NB4 (cell line): ENCODE data around the gene CDHR5.

Source experiments
- DNase-seq: peaks from one replicate; pipeline ENCODE4 v3.0.0; 2010; ENCODE audit warnings: low read depth
- H3K4me3 ChIP-seq: one replicate; pipeline ENCODE4 v1.5.1; 2011; ENCODE audit warnings: mild to moderate bottlenecking, low read depth, low read length, moderate library complexity
- MYC ChIP-seq: IDR thresholded peaks from 2 replicates; pipeline ENCODE4 v1.6.1; 2011; ENCODE audit warnings: low read depth, low read length
- POLR2A ChIP-seq: IDR thresholded peaks from 2 replicates; pipeline ENCODE4 v1.6.1; 2011; ENCODE audit warnings: mild to moderate bottlenecking; ENCODE audit not compliant: insufficient read length; ENCODE audit errors: extremely low read depth
- TF ChIP-seq, protein P1 (sequence below): IDR thresholded peaks from one replicate; pipeline ENCODE4 v1.5.1; 2012; ENCODE audit warnings: low read depth, low read length
- TF ChIP-seq, protein P2 (sequence below): IDR thresholded peaks from 2 replicates; pipeline ENCODE4 v1.6.1; 2011; ENCODE audit warnings: low read depth, low read length

The CDHR5 gene

GRCh38 chr11:625636-626268 is 997 bp upstream of the CDHR5 start:
- DNase-seq: no peak
- TF ChIP-seq MYC: no peak
- TF ChIP-seq POLR2A: no peak
- TF ChIP-seq, protein P1, sequence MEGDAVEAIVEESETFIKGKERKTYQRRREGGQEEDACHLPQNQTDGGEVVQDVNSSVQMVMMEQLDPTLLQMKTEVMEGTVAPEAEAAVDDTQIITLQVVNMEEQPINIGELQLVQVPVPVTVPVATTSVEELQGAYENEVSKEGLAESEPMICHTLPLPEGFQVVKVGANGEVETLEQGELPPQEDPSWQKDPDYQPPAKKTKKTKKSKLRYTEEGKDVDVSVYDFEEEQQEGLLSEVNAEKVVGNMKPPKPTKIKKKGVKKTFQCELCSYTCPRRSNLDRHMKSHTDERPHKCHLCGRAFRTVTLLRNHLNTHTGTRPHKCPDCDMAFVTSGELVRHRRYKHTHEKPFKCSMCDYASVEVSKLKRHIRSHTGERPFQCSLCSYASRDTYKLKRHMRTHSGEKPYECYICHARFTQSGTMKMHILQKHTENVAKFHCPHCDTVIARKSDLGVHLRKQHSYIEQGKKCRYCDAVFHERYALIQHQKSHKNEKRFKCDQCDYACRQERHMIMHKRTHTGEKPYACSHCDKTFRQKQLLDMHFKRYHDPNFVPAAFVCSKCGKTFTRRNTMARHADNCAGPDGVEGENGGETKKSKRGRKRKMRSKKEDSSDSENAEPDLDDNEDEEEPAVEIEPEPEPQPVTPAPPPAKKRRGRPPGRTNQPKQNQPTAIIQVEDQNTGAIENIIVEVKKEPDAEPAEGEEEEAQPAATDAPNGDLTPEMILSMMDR: no peak
- TF ChIP-seq, protein P2, sequence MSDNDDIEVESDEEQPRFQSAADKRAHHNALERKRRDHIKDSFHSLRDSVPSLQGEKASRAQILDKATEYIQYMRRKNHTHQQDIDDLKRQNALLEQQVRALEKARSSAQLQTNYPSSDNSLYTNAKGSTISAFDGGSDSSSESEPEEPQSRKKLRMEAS: no peak
- H3K4me3 ChIP-seq: no peak overlapping the region

- no peak for DNase-seq
- TF ChIP-seq MYC: no peak
- no peak for TF ChIP-seq POLR2A
- TF ChIP-seq, protein P2: no peak
- TF ChIP-seq, protein P1: no peak
- no peak overlapping the region for H3K4me3 ChIP-seq
Measured at GRCh38 chr11:623999-624704, 603 bp downstream of the CDHR5 start.

- no peak overlapping the region for H3K4me3 ChIP-seq
- DNase-seq: no peak
- TF ChIP-seq, protein P1: no peak
- TF ChIP-seq POLR2A (no peak), MYC (no peak)
- TF ChIP-seq, protein P2: no peak
Measured at GRCh38 chr11:623349-623869, 1.3 kb downstream of the CDHR5 start.

DNA sequence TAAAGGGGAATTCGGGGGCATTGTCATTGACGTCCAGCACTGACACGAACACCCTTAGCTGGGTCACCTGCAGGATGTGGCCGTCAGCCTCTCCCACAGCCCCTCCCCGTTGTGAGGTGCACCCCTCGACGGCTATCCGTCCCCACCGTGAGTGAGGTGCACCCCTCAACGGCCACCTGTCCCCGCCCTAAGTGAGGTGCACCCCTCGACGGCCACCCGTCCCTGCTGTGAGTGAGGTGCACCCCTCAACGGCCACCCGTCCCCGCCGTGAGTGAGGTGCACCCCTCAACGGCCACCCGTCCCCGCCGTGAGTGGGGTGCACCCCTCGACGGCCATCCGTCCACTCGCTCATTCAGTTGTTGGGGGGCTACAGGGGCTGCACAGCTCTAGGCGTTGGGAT is 2.9 kb downstream of the CDHR5 start:
- TF ChIP-seq MYC (no peak), POLR2A (no peak)
- TF ChIP-seq, protein P2: no peak
- TF ChIP-seq, protein P1: no peak
- no peak overlapping the region for H3K4me3 ChIP-seq
- DNase-seq: no peak

DNA sequence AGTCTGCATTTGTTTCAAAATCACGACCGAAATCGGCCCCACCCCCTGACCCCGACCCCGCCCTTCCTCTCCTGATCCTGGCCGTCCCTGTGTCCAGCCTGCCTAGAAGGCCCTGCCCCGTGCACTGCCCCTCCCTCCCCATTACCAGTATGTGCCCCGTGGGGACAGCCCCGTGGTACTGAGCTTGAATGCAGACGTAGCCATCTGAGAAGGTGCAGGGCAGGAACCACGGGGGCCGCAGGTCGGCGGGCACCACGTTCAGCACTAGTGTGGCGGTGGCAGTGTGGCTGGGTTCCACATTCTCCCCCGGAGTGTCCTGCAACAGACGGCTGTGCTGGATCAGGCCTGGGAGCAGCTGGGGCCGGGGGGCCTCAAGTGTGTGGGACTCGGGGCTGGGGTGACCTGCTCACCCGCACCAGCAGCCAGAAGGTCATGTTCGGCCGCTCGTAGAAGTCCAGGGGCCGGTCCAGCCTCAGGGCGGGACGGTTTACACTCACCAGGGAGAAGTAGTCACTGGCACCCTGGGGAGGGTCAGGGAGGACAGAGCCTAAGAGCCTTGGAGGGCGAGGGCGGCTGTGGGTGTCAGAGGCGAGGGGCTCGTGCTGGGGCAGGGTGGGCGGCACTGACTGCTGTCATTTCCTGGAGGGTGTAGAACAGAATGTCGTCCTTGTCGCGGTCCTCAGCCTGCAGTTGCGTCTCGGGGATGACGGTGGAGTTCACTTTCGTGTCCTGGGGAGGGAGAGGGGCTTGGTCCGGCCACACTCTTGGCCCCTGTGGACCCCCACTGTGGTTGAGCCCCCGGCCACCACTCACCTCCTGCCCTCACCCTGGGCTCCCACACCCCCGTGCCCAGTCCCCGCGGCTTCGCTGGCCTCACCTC is 3.6 kb downstream of the CDHR5 start:
- H3K4me3 ChIP-seq: no peak overlapping the region
- TF ChIP-seq POLR2A: no peak
- TF ChIP-seq, protein P2: no peak
- TF ChIP-seq, protein P1: no peak
- no peak for TF ChIP-seq MYC
- DNase-seq: no peak
